ENCODE measurements around the gene ACBD4. TPM values are rescaled to one million over a fixed set of nuclear protein-coding genes. Genes with fewer than 3 reads are reported as not detected.
A peak's percentile ranks its signal among the peaks of the same experiment; 100 is the strongest.

Gene ACBD4
- total and polyA plus RNA-seq, 2 of the 13 experiments (the other 11 are each of a cell fraction or from before 2014, with no cell fraction given), result 16.1 to 26.9 TPM

DNA sequence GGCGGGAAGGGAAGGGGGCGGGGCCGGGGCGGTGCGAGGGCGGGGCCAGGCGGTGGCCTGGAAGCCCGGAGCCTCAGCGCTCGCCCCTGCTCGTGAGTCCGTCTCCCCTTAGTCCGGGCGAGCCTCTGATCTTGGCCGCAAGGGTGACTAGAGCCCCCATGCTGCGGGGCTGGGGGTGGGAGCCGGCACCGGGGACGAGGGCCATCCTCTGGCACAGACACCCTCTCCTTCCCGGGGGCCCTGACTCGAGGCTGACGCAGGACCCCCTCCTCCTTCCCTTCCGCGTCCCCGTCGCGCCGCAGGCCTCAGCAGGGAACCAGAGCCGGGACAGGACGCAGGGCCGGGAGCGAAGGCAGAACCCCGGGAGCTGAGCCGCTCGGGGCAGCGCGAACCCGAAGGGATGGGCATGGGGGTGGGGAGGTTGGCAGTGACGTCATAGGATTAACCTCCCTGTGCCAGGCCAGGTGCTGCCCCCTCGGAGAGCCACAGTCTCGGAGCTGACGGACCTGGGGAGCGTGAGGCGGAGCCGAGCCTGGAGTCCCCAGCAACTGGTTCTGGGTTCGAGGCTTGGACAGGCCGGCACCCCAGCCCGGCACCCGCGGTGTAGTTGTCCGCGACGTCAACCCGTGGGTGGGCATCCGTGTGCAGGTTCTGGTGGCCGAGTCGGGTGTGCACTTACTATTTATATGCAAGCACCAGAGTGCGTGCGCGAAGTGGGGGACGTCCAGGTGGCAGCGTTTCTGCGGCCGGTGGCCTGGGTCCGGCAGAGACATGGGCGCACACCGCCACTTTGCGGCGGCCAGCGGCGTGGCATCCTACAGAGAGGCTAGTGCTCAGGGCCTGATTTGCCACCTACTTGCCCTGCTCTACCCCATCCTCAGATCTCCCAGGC is 2.7 kb upstream of the ACBD4 start (continued):
- TF ChIP-seq ZBTB38 (CRISPR knock-in tag; IDR thresholded peaks at IDR 0.05) (no peak; the same call in 1 of the 2 replicates), ZNF337 (CRISPR knock-in tag; IDR thresholded peaks at IDR 0.05; ENCODE audit: borderline replicate concordance, low read depth) (no peak), ZNF160 (CRISPR knock-in tag; IDR thresholded peaks at IDR 0.05) (peak; percentile 40; the same call in 1 of the 2 replicates), PITX1 (CRISPR knock-in tag; IDR thresholded peaks at IDR 0.05) (peak; percentile 65), THAP7 (CRISPR knock-in tag; IDR thresholded peaks at IDR 0.05) (0 out of 2 replicates have a peak, but pooled peaks have one; percentile 54), ZNF317 (CRISPR knock-in tag; IDR thresholded peaks at IDR 0.05) (0 out of 2 replicates have a peak, but pooled peaks have one; percentile 18), KDM2A (CRISPR knock-in tag; IDR thresholded peaks at IDR 0.05; ENCODE audit: borderline replicate concordance, low read depth) (no peak; the same call in none of the 2 replicates), NAIF1 (CRISPR knock-in tag; IDR thresholded peaks at IDR 0.05; ENCODE audit: borderline replicate concordance) (no peak), ZNF746 (CRISPR knock-in tag; IDR thresholded peaks at IDR 0.05) (peak; percentile 70), NCOA1 (CRISPR knock-in tag; IDR thresholded peaks at IDR 0.05) (peak; percentile 77; the same call in 1 of the 2 replicates), TEAD3 (CRISPR knock-in tag; optimal IDR thresholded peaks at IDR 0.05; ENCODE audit: borderline replicate concordance) (peak; percentile 46), FOSL2 (CRISPR knock-in tag; IDR thresholded peaks at IDR 0.05) (peak; percentile 20), HNRNPH1 (optimal IDR thresholded peaks at IDR 0.05; ENCODE audit: low read depth, low read length) (no peak), RAD51 (IDR thresholded peaks at IDR 0.05; ENCODE audit: borderline replicate concordance) (no peak), ZFP62 (CRISPR knock-in tag; IDR thresholded peaks at IDR 0.05) (0 out of 2 replicates have a peak, but pooled peaks have one; percentile 53), ZNF431 (CRISPR knock-in tag; IDR thresholded peaks at IDR 0.05; ENCODE audit: borderline replicate concordance, low read depth) (no peak), ATF6 (CRISPR knock-in tag; conservative IDR thresholded peaks at IDR 0.05) (no peak)
- TF ChIP-seq, protein P1, sequence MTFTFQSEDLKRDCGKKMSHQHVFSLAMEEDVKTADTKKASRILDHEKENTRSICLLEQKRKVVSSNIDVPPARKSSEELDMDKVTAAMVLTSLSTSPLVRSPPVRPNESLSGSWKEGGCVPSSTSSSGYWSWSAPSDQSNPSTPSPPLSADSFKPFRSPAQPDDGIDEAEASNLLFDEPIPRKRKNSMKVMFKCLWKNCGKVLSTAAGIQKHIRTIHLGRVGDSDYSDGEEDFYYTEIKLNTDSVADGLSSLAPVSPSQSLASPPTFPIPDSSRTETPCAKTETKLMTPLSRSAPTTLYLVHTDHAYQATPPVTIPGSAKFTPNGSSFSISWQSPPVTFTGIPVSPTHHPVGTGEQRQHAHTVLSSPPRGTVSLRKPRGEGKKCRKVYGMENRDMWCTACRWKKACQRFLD (CRISPR knock-in tag; IDR thresholded peaks at IDR 0.05; ENCODE audit: borderline replicate concordance), result peak; percentile 85; the same call in 1 of the 2 replicates
- TF ChIP-seq, protein P2, sequence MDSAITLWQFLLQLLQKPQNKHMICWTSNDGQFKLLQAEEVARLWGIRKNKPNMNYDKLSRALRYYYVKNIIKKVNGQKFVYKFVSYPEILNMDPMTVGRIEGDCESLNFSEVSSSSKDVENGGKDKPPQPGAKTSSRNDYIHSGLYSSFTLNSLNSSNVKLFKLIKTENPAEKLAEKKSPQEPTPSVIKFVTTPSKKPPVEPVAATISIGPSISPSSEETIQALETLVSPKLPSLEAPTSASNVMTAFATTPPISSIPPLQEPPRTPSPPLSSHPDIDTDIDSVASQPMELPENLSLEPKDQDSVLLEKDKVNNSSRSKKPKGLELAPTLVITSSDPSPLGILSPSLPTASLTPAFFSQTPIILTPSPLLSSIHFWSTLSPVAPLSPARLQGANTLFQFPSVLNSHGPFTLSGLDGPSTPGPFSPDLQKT (CRISPR knock-in tag; IDR thresholded peaks at IDR 0.05; ENCODE audit: borderline replicate concordance), result no peak
- TF ChIP-seq, protein P3, sequence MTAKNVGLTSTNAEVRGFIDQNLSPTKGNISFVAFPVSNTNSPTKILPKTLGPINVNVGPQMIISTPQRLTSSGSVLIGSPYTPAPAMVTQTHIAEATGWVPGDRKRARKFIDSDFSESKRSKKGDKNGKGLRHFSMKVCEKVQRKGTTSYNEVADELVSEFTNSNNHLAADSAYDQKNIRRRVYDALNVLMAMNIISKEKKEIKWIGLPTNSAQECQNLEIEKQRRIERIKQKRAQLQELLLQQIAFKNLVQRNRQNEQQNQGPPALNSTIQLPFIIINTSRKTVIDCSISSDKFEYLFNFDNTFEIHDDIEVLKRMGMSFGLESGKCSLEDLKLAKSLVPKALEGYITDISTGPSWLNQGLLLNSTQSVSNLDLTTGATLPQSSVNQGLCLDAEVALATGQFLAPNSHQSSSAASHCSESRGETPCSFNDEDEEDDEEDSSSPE (CRISPR knock-in tag; IDR thresholded peaks at IDR 0.05), result 0 out of 2 replicates have a peak, but pooled peaks have one; percentile 10
- TF ChIP-seq, protein P4, sequence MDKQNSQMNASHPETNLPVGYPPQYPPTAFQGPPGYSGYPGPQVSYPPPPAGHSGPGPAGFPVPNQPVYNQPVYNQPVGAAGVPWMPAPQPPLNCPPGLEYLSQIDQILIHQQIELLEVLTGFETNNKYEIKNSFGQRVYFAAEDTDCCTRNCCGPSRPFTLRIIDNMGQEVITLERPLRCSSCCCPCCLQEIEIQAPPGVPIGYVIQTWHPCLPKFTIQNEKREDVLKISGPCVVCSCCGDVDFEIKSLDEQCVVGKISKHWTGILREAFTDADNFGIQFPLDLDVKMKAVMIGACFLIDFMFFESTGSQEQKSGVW (CRISPR knock-in tag; IDR thresholded peaks at IDR 0.05; ENCODE audit: borderline replicate concordance), result no peak
